MM.1S (cell line): ENCODE results near the gene ZNF638.

Experiments used
- DNase-seq: peaks from one replicate; pipeline ENCODE4 v3.0.0-alpha.2; 2015
- H2AFZ ChIP-seq: fragments of 300-600 bp; sonication (generic); 2 replicates; pipeline ENCODE4 v1.6.0; 2016; ENCODE audit warnings: antibody characterized with exemption, low read length
- H3F3A ChIP-seq: fragments of 300-600 bp; sonication (generic); 2 replicates; pipeline ENCODE4 v1.6.1; 2016; ENCODE audit warnings: mild to moderate bottlenecking, antibody characterized with exemption, low read length, moderate library complexity, mixed read lengths; ENCODE audit not compliant: insufficient read depth
- H3K27ac ChIP-seq: fragments of 300-600 bp; sonication (generic); 2 replicates; pipeline ENCODE4 v1.5.1; 2016; ENCODE audit warnings: mild to moderate bottlenecking, low read length
- H3K27me3 ChIP-seq: fragments of 300-600 bp; sonication (generic); replicated peaks from 2 replicates; pipeline ENCODE4 v1.6.0; 2016; ENCODE audit warnings: low read length; ENCODE audit not compliant: insufficient read depth
- H3K36me3 ChIP-seq: fragments of 300-600 bp; sonication (generic); replicated peaks from 2 replicates; pipeline ENCODE4 v1.6.1; 2016; ENCODE audit warnings: mild to moderate bottlenecking, low read length, mixed read lengths; ENCODE audit not compliant: insufficient read depth
- H3K4me1 ChIP-seq: fragments of 300-600 bp; sonication (generic); 2 replicates; pipeline ENCODE4 v1.6.1; 2016; ENCODE audit warnings: low read length, mixed read lengths
- H3K4me2 ChIP-seq: fragments of 300-600 bp; sonication (generic); 2 replicates; pipeline ENCODE4 v1.6.0; 2016; ENCODE audit warnings: low read depth, low read length
- H3K4me3 ChIP-seq: fragments of 300-600 bp; sonication (generic); 2 replicates; pipeline ENCODE4 v1.5.1; 2016; ENCODE audit warnings: low read length, mixed read lengths
- H3K79me2 ChIP-seq: fragments of 300-600 bp; sonication (generic); 2 replicates; pipeline ENCODE4 v1.6.1; 2016; ENCODE audit warnings: mixed run types, low read length, mixed read lengths
- H3K9ac ChIP-seq: fragments of 300-600 bp; sonication (generic); 2 replicates; pipeline ENCODE4 v1.6.1; 2016; ENCODE audit warnings: low read length, mixed read lengths
- H3K9me2 ChIP-seq: fragments of 300-600 bp; sonication (generic); replicated peaks from 2 replicates; pipeline ENCODE4 v1.6.1; 2016; ENCODE audit warnings: mild to moderate bottlenecking, low read length, mixed read lengths; ENCODE audit not compliant: insufficient read depth
- H3K9me3 ChIP-seq: fragments of 300-600 bp; sonication (generic); replicated peaks from 2 replicates; pipeline ENCODE4 v1.6.1; 2016; ENCODE audit warnings: mild to moderate bottlenecking, low read length, mixed read lengths; ENCODE audit not compliant: insufficient read depth
- H4K20me1 ChIP-seq: fragments of 300-600 bp; sonication (generic); 2 replicates; pipeline ENCODE4 v1.6.1; 2016; ENCODE audit warnings: mild to moderate bottlenecking, low read length, moderate library complexity, mixed read lengths; ENCODE audit not compliant: insufficient read depth
- CTCF ChIP-seq: fragments of 300-600 bp; sonication (generic); IDR thresholded peaks from 2 replicates; pipeline ENCODE4 v1.5.1; 2016; ENCODE audit warnings: antibody characterized with exemption, low read length, mixed read lengths
- EZH2 ChIP-seq: fragments of 300-600 bp; sonication (generic); optimal IDR thresholded peaks from 2 replicates; pipeline ENCODE3; 2017; ENCODE audit warnings: low read depth, mild to moderate bottlenecking, antibody characterized with exemption, low read length, mixed read lengths
- EZH2phosphoT487 ChIP-seq: fragments of 300-600 bp; sonication (generic); IDR thresholded peaks from 2 replicates; pipeline ENCODE4 v1.6.1; 2018; ENCODE audit warnings: antibody characterized with exemption, low read length

The ZNF638 gene

DNA sequence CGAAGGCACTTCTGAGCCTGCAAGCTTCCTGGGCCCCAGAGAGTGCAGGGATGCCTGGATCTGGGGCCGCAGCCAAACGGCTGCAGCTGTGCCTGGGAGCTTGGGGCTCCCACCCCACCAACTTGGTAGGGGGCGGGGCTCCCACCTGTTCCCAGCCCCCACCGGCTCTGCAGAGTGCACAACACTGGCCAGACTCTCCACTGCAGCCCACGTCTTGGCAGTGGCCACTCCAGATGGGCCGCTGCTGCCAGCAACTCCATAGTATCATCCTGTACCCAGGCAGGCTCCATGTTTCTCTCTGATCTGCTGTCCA, 131.7 kb downstream of the ZNF638 start:
- no peaks in the 10 kb centered on the region for H3K9me3 ChIP-seq
- H3K4me1 ChIP-seq: no peaks in the 10 kb centered on the region
- H3K27me3 ChIP-seq: peaks cover 51% of the 10 kb centered on the region
- no peak for DNase-seq
- H3K79me2 ChIP-seq: no peaks in the 10 kb centered on the region
- H3F3A ChIP-seq: no peaks in the 10 kb centered on the region
- no peaks in the 10 kb centered on the region for H3K36me3 ChIP-seq
- H3K9ac ChIP-seq: no peak overlapping the region
- no peak overlapping the region for H3K27ac ChIP-seq
- H4K20me1 ChIP-seq: no peaks in the 10 kb centered on the region
- H3K9me2 ChIP-seq: no peaks in the 10 kb centered on the region
- no peak overlapping the region for H3K4me2 ChIP-seq
- no peak overlapping the region for H2AFZ ChIP-seq
- no peak overlapping the region for H3K4me3 ChIP-seq
- TF ChIP-seq EZH2: no peak
- TF ChIP-seq EZH2phosphoT487: no peak
- TF ChIP-seq CTCF: no peak

DNA sequence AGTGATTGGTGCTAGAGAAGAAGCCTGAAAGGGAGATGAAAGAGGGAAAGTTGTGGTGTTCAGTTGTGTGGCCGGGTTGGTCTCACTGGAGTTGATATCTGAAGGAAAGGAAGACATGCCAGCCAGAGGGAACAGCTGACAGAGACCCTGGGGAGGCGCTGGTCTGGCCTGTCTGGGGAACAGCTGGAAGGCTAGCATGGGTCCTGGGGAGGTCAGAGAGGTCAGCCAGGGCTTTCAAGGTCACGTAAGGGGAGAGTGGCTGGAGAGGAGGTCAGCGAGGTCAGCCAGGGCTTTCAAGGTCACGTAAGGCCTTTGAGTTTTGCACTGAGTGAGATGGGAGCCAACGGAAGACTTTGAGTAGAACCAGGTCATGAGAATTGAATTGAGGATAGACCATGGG, 132.8 kb downstream of the ZNF638 start:
- Histone ChIP-seq H3K9me2 (no peaks in the 10 kb centered on the region), H2AFZ (no peak overlapping the region), H3K4me3 (no peak overlapping the region), H3K27ac (no peak overlapping the region), H3F3A (no peaks in the 10 kb centered on the region), H3K4me1 (no peaks in the 10 kb centered on the region), H3K9ac (no peak overlapping the region), H3K79me2 (no peaks in the 10 kb centered on the region), H3K27me3 (peaks cover 56% of the 10 kb centered on the region), H3K4me2 (no peak overlapping the region), H3K9me3 (no peaks in the 10 kb centered on the region), H3K36me3 (no peaks in the 10 kb centered on the region), H4K20me1 (no peaks in the 10 kb centered on the region)
- TF ChIP-seq EZH2phosphoT487 (no peak), EZH2 (no peak), CTCF (no peak)
- no peak for DNase-seq

GRCh38 chr2:71465356-71465755, 133.8 kb downstream of the ZNF638 start:
- no peaks in the 10 kb centered on the region for H3K79me2 ChIP-seq
- no peaks in the 10 kb centered on the region for H3K9me2 ChIP-seq
- no peak overlapping the region for H3K27ac ChIP-seq
- H3K36me3 ChIP-seq: no peaks in the 10 kb centered on the region
- H2AFZ ChIP-seq: no peak overlapping the region
- no peaks in the 10 kb centered on the region for H3F3A ChIP-seq
- no peak for DNase-seq
- no peak overlapping the region for H3K9ac ChIP-seq
- H3K27me3 ChIP-seq: peaks cover 56% of the 10 kb centered on the region
- no peak overlapping the region for H3K4me2 ChIP-seq
- no peak for TF ChIP-seq EZH2phosphoT487
- no peak for TF ChIP-seq EZH2
- TF ChIP-seq CTCF: no peak
- H3K4me1 ChIP-seq: no peaks in the 10 kb centered on the region
- H3K9me3 ChIP-seq: no peaks in the 10 kb centered on the region
- H4K20me1 ChIP-seq: no peaks in the 10 kb centered on the region
- H3K4me3 ChIP-seq: no peak overlapping the region

- TF ChIP-seq EZH2phosphoT487 (no peak), EZH2 (no peak), CTCF (no peak)
These were observed 134.3 kb downstream of the ZNF638 start for GRCh38 chr2:71465961-71466300.

More at GRCh38 chr2:71465961-71466300, 134.3 kb downstream of the ZNF638 start:
- DNase-seq: no peak
- no peaks in the 10 kb centered on the region for H3F3A ChIP-seq
- H3K4me1 ChIP-seq: no peaks in the 10 kb centered on the region
- no peak overlapping the region for H3K27ac ChIP-seq
- no peak overlapping the region for H2AFZ ChIP-seq
- no peak overlapping the region for H3K9ac ChIP-seq
- H3K9me3 ChIP-seq: no peaks in the 10 kb centered on the region
- no peaks in the 10 kb centered on the region for H3K9me2 ChIP-seq
- H3K4me3 ChIP-seq: 0 out of 2 replicates have a peak overlapping the region, but pooled peaks have one; percentile 71
- H3K4me2 ChIP-seq: peak overlapping the region; percentile 92; the same call in 1 of the 2 replicates
- no peaks in the 10 kb centered on the region for H3K79me2 ChIP-seq
- no peaks in the 10 kb centered on the region for H3K36me3 ChIP-seq
- H3K27me3 ChIP-seq: peaks cover 56% of the 10 kb centered on the region
- no peaks in the 10 kb centered on the region for H4K20me1 ChIP-seq
